GM21526 (cell line): Measurements from ENCODE around the gene STX19.
"Not testable (repeated sequence)": the region's sequence is repeated elsewhere in the genome, so short reads cannot be mapped to it uniquely, and the experiment has no call there.

ENCODE experiments used
- ATAC-seq: cut with Tn5 transposase; IDR thresholded peaks from one replicate; pipeline ENCODE4 v1.9.1; 2021; ENCODE audit warnings: moderate library complexity; ENCODE audit not compliant: unreplicated experiment, low FRiP score

STX19 gene

GRCh38 chr3:93981649-93982048 is 46.7 kb downstream of the STX19 start:
- no peak for ATAC-seq

GRCh38 chr3:93979850-93980676 is 48.3 kb downstream of the STX19 start, which contains the start of gene ARL13B:
Gene ARL13B (plus strand): TSS chr3:93980155. CDS start chr3:93980424, 269 bp downstream.
- ATAC-seq = peak; percentile 100

GRCh38 chr3:93973131-93974126 is 55.0 kb downstream of the STX19 start, which contains the start of gene PROS1:
Gene PROS1 (minus strand): TSS chr3:93973896. CDS start chr3:93973749, 147 bp downstream.
- peak; percentile 84 for ATAC-seq

DNA sequence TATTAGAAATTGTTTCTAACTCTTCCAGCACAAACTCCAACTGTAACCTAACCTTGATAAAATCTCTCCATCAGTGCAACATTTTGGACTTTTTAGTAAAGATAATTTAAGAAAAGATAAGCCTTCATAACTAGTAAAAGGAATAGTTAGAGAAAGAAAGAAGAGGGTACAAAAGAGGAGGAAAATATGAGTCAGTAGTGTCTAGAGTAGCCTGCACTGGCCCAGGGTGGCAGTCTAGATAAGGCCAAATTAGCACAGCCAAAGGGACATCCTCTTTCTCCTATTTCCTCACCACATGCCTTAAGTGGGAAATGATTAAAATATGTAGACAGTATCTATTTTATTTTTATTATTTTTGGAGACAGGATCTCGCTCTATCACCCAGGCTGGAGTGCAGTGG is 58.4 kb downstream of the STX19 start:
- no peak for ATAC-seq

GRCh38 chr3:93969443-93969842 is 59.0 kb downstream of the STX19 start:
- ATAC-seq = no peak

DNA sequence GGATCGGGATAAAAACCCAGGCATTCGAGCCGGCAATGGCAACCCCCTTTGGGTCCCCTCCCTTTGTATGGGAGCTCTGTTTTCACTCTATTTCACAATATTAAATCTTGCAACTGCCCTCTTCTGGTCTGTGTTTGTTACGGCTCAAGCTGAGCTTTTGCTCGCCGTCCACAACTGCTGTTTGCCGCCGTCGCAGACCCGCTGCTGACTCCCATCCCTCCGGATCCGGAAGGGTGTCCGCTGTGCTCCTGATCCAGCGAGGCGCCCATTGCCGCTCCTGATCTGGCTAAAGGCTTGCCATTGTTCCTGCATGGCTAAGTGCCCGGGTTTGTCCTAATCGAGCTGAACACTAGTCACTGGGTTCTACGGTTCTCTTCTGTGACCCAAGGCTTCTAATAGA is 63.3 kb downstream of the STX19 start:
- ATAC-seq = not testable (repeated sequence)
